Urinary bladder (tissue), 4 donors: ENCODE results near the gene ZNF862. TPM values are rescaled to one million over a fixed set of nuclear protein-coding genes. Genes with fewer than 3 reads are reported as not detected.

Experiments used
- DNase-seq: peaks from one replicate; pipeline ENCODE4 v3.0.0-alpha.2; 2015; ENCODE audit errors: extremely low spot score
- H3K27ac ChIP-seq: one replicate; pipeline ENCODE4 v1.5.1; 2013; ENCODE audit warnings: low read depth, mild to moderate bottlenecking, moderate library complexity
- H3K36me3 ChIP-seq: one replicate; pipeline ENCODE4 v1.6.1; 2013; ENCODE audit warnings: mild to moderate bottlenecking, moderate library complexity; ENCODE audit not compliant: insufficient read depth
- H3K4me1 ChIP-seq: one replicate; pipeline ENCODE4 v1.6.1; 2013; ENCODE audit warnings: mild to moderate bottlenecking, moderate library complexity; ENCODE audit not compliant: insufficient read depth
- H3K4me3 ChIP-seq: one replicate; pipeline ENCODE4 v1.5.1; 2013; ENCODE audit warnings: low read depth, low read length
- WGBS: extraction: QIAGEN DNeasy Blood & Tissue Kit; methylation state at CpG from one replicate; pipeline ENCODE4 v1.1.7; 2013; 5-methylcytosine and 5-hydroxymethylcytosine counted together
- polyA plus RNA-seq: library from polyadenylated mRNA; stranded (reverse); fragments of 200-250 nt; gene quantifications from one replicate; pipeline ENCODE4 v1.2.3, GENCODE V29; 2013
- total RNA-seq: library from RNA; depleted of rRNA; stranded (reverse); fragments of >200 nt; gene quantifications from one replicate; pipeline ENCODE4 v1.2.3, GENCODE V29; 2014
- donor health status: healthy with polysubstance abuse.
- donor health status: healthy.

ZNF862 gene
- total and polyA plus RNA-seq, 2 donors, result 11.2 to 16.5 TPM

DNA sequence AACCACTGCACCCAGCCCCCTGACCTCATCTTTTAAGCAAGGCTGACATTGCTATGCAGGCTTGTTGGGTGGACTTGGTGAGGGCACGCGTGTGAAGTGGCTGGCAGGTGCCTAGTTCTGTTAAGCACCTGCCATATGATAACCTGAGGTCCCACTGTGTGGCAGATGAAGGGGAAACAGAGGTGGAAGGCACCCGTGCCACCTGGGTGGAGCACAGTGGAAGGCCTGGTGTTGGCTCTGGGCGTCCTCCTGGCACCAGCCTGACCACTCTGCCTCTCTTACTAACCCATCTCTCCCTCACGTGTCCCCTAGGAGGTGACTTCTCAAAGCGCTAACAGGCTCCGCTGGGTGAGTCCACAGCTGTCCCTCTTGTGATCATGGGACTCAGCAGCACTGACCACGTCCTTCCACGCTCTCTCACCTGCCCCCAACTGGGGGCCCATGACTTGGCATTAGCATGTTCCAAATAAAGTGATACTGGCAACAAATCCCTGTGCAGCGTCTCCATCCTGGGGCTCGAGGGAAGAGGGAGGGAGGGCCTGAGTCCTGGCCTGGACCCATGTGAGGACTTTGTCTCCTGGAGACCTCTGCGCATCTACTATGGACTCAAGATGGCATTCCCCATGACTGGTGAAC is 4.6 kb upstream of the ZNF862 start:
- Histone ChIP-seq H3K4me3 (no peak overlapping the region), H3K36me3 (no peaks in the 10 kb centered on the region), H3K27ac (no peak overlapping the region), H3K4me1 (no peaks in the 10 kb centered on the region)
- no peak for DNase-seq
- 79% methylated on average over 12 of the region's 12 CpGs for WGBS

DNA sequence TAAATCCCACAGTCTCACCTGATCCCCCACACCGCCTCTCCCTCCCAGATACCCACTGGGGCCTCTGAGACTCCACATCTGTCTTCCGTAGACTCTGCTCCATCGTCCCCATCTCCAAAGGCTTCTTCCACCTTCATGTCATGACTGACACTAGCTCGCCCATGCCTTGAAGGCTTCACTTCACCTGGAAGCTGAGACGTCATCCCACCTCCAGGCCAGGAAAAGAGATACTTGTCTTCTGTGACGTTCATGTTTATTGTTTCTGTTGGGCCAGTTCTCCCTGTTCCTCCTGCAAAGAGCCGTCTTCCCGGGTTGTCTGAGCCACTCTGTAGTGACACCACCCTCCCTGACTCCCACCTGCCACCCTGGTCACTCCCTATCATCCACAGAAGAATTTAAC is 3.6 kb upstream of the ZNF862 start:
- Histone ChIP-seq H3K4me3 (no peak overlapping the region), H3K4me1 (no peaks in the 10 kb centered on the region), H3K27ac (no peak overlapping the region), H3K36me3 (no peaks in the 10 kb centered on the region)
- 89% methylated on average over 8 of the region's 8 CpGs for WGBS
- no peak for DNase-seq

DNA sequence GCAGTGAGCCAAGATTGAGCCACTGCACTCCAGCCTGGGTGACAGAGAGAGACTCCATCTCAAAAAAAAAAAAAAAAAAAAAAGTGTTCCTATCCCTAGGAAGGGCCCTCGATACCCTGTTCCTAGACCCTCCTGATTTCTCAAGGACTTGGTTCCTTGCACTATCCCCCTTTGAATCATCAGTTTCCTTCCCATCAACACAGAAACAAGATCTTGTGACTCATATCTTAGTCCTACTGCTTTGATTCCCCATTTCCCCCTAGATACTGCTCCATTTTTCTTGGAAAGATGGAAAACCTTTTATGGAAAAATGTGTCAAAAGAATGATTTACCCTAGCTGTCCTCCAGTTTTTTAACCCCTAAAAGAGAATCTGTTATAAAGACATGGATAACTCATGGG is 1.7 kb upstream of the ZNF862 start:
- H3K4me3 ChIP-seq, result no peak overlapping the region
- H3K36me3 ChIP-seq, result no peaks in the 10 kb centered on the region
- H3K27ac ChIP-seq, result no peak overlapping the region
- DNase-seq, result no peak
- WGBS, result 36% methylated on average over 1 of the region's 1 CpG
- no peaks in the 10 kb centered on the region for H3K4me1 ChIP-seq

- Histone ChIP-seq H3K4me3 (no peak overlapping the region), H3K36me3 (no peaks in the 10 kb centered on the region), H3K4me1 (no peaks in the 10 kb centered on the region), H3K27ac (no peak overlapping the region)
- no peak for DNase-seq
- 33% methylated on average over 17 of the region's 17 CpGs for WGBS
These were observed 481 bp upstream of the ZNF862 start for GRCh38 chr7:149837564-149838223.

- Histone ChIP-seq H3K4me3 (peak overlapping the region; percentile 78), H3K36me3 (no peaks in the 10 kb centered on the region), H3K27ac (no peak overlapping the region), H3K4me1 (no peaks in the 10 kb centered on the region)
- WGBS, result 13% methylated on average over 6 of the region's 6 CpGs
- no peak for DNase-seq
These were observed 825 bp downstream of the ZNF862 start for GRCh38 chr7:149838992-149839408.

GRCh38 chr7:149839933-149840332 is 1.8 kb downstream of the ZNF862 start:
- WGBS, result 96% methylated on average over 5 of the region's 5 CpGs
- Histone ChIP-seq H3K36me3 (no peaks in the 10 kb centered on the region), H3K4me3 (no peak overlapping the region), H3K27ac (no peak overlapping the region), H3K4me1 (no peaks in the 10 kb centered on the region)
- DNase-seq, result no peak

- WGBS, result 92% methylated on average over 9 of the region's 9 CpGs
- Histone ChIP-seq H3K36me3 (no peaks in the 10 kb centered on the region), H3K27ac (no peak overlapping the region), H3K4me3 (no peak overlapping the region), H3K4me1 (peaks cover 2% of the 10 kb centered on the region)
- DNase-seq, result no peak
These were observed 5.4 kb downstream of the ZNF862 start for GRCh38 chr7:149843566-149843965.

DNA sequence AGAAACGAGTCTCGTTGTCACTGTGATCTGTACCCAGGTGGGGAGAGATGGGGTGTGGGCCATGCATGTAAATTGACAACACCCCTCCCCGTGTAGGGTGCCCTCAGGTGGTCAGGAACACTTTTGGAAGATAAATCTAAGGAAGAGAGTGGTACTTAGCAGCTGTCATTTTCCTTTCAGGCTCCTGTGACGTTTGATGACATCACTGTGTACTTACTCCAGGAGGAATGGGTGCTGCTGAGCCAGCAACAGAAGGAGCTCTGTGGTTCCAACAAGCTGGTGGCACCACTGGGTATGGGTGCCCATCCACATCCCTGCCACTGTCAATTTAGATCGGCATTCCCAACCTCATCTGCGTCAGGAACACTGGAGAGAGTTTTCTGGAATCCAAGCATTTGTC is 6.3 kb downstream of the ZNF862 start:
- no peaks in the 10 kb centered on the region for H3K36me3 ChIP-seq
- no peak for DNase-seq
- peaks cover 2% of the 10 kb centered on the region for H3K4me1 ChIP-seq
- H3K4me3 ChIP-seq, result no peak overlapping the region
- no peak overlapping the region for H3K27ac ChIP-seq
- WGBS, result 66% methylated on average over 6 of the region's 6 CpGs

- DNase-seq, result no peak
- WGBS, result 58% methylated on average over 5 of the region's 5 CpGs
These were observed 7.2 kb downstream of the ZNF862 start for GRCh38 chr7:149845257-149845980.

DNA sequence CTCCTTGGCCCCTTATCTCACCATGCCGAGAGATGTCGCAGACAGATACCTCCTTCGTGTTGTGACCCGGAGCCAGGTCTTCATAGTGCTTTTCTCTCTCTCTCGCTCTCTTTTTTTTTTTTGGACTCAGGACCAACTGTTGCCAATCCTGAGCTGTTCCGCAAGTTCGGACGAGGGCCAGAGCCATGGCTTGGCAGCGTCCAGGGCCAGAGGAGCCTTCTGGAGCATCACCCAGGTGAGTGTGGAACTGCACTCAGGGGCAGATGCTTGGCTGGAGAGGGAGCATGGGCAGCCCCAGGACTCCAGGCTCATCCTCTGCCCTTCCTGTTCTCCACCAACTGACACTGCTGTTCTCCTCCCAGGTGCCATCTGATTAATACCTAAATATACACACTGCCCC is 7.8 kb downstream of the ZNF862 start:
- H3K4me1 ChIP-seq, result peaks cover 2% of the 10 kb centered on the region
- WGBS, result 87% methylated on average over 9 of the region's 9 CpGs
- H3K36me3 ChIP-seq, result no peaks in the 10 kb centered on the region
- no peak overlapping the region for H3K27ac ChIP-seq
- DNase-seq, result no peak
- H3K4me3 ChIP-seq, result no peak overlapping the region

More at GRCh38 chr7:149845257-149845980, 7.2 kb downstream of the ZNF862 start:
- Histone ChIP-seq H3K4me1 (peaks cover 2% of the 10 kb centered on the region), H3K4me3 (no peak overlapping the region), H3K27ac (no peak overlapping the region), H3K36me3 (no peaks in the 10 kb centered on the region)

GRCh38 chr7:149846436-149847046 is 8.4 kb downstream of the ZNF862 start:
- DNase-seq, result no peak
- 93% methylated on average over 3 of the region's 3 CpGs for WGBS
- Histone ChIP-seq H3K36me3 (no peaks in the 10 kb centered on the region), H3K4me1 (peaks cover 2% of the 10 kb centered on the region), H3K27ac (no peak overlapping the region), H3K4me3 (no peak overlapping the region)

DNA sequence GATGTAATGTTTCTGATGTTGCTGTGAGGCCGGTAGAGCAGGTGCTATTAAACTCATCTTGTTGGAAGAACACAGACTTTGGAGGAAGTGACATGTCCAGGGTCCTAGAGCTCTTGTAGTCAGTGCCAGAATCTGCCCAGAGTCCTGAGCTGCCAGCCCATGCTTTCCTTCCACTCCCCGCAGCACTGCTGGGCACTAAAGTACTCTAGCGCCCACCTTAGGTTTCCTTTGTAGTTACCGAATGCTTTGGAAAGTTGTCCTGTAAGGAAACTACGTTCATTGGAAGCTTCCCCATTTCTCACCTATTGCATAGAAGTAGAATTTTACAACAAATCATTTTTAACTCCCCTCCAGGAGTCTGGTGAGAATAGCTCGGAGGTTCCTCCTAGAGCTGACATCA is 11.0 kb downstream of the ZNF862 start:
- WGBS, result 91% methylated on average over 6 of the region's 6 CpGs
- peaks cover 2% of the 10 kb centered on the region for H3K4me1 ChIP-seq
- DNase-seq, result no peak
- H3K4me3 ChIP-seq, result no peak overlapping the region
- no peaks in the 10 kb centered on the region for H3K36me3 ChIP-seq
- no peak overlapping the region for H3K27ac ChIP-seq

DNA sequence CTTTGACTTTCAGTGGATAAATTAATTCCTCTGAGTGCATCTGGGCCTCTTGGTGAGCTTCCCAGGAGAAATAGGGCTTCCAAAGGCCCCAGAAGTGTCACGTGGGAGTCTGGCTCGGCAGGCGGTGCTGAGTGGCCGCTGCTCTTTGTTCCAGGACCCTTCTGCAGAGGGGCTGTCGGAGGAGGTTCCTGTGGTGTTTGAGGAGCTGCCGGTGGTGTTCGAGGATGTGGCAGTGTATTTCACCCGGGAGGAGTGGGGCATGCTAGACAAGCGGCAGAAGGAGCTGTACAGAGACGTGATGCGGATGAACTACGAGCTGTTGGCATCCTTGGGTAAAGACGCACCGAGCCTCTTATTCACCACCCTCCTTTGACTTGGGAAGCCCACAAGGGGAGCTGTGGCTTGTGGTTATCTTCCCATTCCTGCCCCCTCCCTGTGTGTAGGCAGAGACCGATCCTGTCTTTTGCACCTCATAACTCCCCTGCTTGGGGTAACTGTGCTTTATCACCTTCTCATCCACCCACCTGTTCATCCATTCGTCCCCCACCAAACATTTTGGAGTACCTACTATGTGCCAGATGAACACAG is 11.9 kb downstream of the ZNF862 start:
- Histone ChIP-seq H3K36me3 (no peaks in the 10 kb centered on the region), H3K4me3 (no peak overlapping the region), H3K27ac (no peak overlapping the region), H3K4me1 (peaks cover 2% of the 10 kb centered on the region)
- WGBS, result 83% methylated on average over 16 of the region's 16 CpGs
- DNase-seq, result no peak
